Activated CD4-positive, CD25-positive, alpha-beta regulatory T cell treated with anti-CD3 and anti-CD28 coated beads, Interleukin-2, amount 50 U/mL, for 16 hours (primary cell): ENCODE measurements around the gene RNASE9.
"Not testable (repeated sequence)": the region's sequence is repeated elsewhere in the genome, so short reads cannot be mapped to it uniquely, and the experiment has no call there.

Source experiments
- DNase-seq: peaks from one replicate; pipeline ENCODE4 v3.0.0-alpha.2; 2020; ENCODE audit warnings: low read depth, low spot score

RNASE9 gene

GRCh38 chr14:20522332-20522731 is 38.5 kb downstream of the RNASE9 start:
- no peak for DNase-seq

- DNase-seq: no peak
These were observed 43.9 kb downstream of the RNASE9 start for GRCh38 chr14:20516921-20517320.

DNA sequence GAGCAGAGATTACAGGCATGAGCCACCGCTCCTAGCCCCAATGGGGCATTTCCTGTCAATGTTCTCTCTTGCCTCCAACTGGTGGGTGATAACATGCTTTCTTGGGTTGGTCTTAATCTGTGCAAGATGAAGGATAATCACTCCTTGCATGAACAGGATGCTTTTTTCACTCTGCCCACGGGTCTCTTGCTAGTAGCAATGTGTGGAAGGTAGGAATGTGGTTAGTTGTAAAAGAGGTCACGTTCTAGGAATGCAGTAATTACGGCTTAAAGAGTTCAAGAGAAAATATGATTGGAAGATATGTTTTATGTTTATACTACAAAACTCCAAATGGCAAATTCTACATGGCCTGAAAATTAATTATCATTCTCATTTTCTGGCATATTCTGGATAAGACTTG is 45.0 kb downstream of the RNASE9 start:
- no peak for DNase-seq

DNA sequence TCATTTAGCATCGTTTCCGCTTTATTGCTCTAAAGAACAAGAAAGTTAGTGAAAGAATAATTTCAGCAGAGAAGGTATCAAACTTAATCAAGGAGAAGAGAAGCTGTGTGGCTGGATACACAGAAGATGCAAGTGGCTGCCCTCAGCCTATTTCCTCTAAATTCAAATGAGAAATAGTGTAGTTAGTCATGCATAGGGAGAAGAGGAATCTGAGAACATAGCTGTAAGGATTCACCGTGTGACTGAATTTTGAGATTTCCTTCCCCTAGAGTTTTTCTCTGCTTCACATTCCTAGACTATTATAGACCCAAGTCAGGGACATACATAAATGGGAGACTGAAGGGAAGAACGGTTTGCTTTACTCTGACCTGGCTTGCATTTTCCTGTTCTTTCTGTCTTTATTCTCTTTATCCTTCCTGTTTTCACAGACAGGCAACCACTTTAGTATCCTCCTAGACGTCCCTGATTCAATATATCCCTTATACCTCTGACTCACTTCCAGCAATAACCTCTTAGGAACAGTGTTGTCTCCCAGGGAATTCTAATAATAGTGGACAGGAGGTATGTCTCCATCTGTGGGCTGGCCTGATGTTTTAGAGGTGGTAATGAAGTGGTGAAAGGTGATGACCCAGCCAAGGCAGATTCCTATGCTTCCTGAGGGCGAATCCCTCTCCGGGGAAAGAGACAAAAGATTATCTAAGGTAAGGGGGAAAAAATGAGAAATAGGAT is 48.5 kb downstream of the RNASE9 start:
- no peak for DNase-seq

GRCh38 chr14:20508367-20508766 is 52.5 kb downstream of the RNASE9 start:
- no peak for DNase-seq

DNA sequence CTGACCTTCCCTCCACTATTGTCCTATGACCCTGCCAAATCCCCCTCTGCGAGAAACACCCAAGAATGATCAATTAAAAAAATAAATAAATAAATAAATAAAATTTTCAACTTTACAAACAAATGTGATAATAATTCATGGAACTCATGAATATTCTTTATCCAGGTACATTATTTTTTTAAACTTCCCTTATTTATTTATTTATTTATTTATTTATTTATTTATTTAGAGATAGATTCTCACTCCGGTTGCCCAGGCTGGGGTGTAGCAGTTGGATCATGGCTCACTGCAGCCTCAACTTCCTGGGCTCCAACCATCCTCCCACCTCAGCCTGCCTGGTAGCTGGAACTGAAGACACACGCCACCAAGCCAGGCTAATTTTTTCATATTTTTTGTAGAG is 53.3 kb downstream of the RNASE9 start:
- DNase-seq: not testable (repeated sequence)

- not testable (repeated sequence) for DNase-seq
These were observed 54.1 kb downstream of the RNASE9 start for GRCh38 chr14:20506752-20507151.

- not testable (repeated sequence) for DNase-seq
These were observed 54.6 kb downstream of the RNASE9 start for GRCh38 chr14:20506276-20506675.
